Right renal cortex interstitium (tissue), 3 donors: ENCODE measurements around the gene TAF4. TPM values are rescaled to one million over a fixed set of nuclear protein-coding genes. Genes with fewer than 3 reads are reported as not detected.
A peak's percentile ranks its signal among the peaks of the same experiment; 100 is the strongest.

Experiments
- DNase-seq, 3 donors: peaks; one replicate each; pipeline ENCODE4 v3.0.0-alpha.2; 2013; ENCODE audit warnings: low read depth in 3 of 3, low spot score in 2 of 3
- polyA plus RNA-seq, 3 donors: library from polyadenylated mRNA; unstranded; fragments of 120-200 nt; gene quantifications; one replicate each; pipeline ENCODE4 v1.2.1, GENCODE V29; 2013; ENCODE audit not compliant: insufficient read length in 3 of 3

TAF4 gene
- polyA plus RNA-seq, 3 donors: 14.1 to 16.1 (median 14.8) TPM

GRCh38 chr20:62025394-62025793 is 40.3 kb downstream of the TAF4 start:
- DNase-seq: no peak

GRCh38 chr20:62023935-62024334 is 41.7 kb downstream of the TAF4 start:
- DNase-seq: no peak

DNA sequence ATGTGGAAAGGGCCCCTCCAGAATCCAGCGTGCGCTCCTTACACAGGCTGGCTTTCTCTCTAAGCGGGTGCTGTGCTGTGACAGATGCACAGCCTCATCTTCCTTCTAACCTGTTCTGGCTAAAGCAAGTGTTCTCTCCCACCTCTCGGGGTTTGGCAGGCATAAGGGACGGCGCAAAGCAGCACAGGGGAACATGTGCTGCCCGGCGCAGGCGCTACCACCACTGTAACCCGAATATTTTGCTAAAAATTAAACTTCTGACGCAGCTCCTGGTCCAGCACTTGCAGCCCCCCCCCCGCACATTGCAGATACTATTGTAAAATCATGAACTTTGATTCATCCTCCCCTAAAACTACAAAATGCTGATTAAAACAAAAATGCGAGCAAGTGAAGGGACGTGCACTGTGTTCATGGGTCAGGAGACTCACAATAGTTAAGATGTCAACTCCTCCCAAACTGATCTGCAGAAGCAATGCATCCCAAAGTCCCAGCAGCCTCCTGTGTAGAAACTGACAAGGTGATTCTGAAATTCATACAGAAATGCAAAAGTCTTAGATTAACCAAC is 43.0 kb downstream of the TAF4 start:
- DNase-seq: no peak

GRCh38 chr20:62021793-62022385 is 43.8 kb downstream of the TAF4 start:
- DNase-seq: no peak

DNA sequence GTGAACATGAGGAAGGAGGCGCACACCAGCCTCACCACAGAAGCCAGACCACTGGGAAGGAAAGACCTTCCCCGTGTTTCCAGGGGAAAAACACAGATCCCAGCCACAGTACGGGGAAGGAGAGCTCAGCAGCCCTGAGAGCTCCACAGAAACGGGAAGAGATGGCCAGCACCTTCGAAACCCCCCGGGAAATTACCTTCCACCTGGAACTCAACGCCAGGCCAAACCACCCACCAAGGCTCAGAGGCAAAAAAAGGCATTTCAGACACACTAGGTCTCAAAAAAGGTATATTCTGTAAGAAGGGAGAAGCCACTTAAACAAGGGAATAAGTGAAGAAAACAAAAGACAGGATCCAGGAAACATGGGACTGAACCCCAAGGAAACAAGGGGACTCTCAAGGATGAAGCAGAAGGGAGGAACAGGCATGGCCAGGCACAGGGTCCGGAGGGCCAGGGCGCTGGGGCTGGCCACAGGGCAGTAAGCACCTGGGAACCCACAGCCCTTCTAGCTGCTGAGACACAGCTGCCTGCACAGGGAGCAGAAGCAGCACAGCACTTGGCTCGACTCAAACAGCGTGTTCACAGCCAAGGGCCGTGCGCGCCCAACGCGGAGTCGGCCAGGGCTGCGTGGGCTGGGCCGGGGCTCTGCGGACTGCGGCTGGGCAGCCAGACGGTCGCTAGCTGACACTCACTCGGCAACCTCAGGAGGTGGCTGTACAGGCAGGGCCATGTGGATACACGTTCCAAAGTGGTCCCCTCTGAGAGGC is 44.6 kb downstream of the TAF4 start:
- DNase-seq: no peak

DNA sequence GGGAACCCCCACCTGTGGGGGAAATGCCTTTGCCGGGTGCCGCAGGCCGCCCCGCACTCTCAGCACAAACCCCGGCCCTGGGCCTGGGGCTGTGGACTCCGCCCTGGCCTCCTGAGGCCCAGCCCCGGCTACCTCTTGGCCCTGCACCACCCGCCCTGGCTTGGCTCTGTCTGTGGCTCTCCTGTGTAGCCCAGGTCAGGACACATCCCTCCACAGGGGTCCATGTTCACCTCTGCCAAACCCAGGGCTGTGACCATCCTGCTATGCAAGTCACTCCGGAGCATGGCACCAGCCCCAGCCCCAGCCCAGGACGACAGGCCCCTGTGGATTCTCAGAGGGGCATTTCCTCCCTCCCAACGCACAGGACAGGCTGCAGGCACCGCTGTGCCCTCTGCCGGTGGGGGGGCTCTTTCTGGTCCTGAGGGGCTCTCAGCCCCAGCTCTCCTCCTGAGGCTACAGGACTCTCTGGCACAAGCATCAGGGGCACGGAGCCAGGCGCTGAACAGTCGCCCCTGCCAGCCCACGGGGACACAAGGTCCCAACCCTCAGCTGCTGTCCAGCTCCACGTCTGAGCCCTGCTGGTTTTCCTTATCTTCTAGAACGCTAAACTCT is 45.7 kb downstream of the TAF4 start:
- DNase-seq: no peak

DNA sequence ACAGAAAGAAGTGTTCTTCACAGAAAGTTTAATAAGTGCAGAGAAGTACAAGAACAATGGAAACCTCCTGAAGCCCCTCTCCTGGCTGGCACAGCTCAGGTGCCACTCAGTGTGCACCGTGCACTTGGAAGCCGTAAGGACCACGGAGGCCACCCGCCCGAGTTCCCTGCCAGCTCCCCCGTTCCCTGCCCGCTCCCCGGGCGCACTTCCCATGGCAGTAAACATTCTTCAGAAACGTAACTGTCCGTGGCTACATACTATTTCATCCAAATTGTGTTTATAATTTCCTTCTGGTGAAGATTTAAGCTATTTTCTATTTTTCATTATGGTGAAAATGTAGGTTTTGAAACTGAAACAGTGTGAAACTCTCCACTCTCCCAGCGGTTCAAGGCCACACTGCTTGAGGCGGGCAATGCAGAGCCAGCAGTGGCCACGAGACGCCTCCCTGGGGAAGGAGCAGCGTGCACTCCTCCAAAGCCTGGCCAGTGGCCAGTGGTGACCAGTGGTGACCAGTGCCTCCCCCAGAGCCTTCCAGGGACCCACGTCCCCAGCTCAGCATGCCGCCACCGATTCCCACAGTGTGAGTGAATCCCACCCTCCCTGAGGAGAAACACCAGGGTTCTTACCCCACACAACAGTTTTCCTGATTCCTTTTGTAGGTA is 46.4 kb downstream of the TAF4 start:
- no peak for DNase-seq

- DNase-seq: no peak
These were observed 47.1 kb downstream of the TAF4 start for GRCh38 chr20:62018437-62019143.

DNA sequence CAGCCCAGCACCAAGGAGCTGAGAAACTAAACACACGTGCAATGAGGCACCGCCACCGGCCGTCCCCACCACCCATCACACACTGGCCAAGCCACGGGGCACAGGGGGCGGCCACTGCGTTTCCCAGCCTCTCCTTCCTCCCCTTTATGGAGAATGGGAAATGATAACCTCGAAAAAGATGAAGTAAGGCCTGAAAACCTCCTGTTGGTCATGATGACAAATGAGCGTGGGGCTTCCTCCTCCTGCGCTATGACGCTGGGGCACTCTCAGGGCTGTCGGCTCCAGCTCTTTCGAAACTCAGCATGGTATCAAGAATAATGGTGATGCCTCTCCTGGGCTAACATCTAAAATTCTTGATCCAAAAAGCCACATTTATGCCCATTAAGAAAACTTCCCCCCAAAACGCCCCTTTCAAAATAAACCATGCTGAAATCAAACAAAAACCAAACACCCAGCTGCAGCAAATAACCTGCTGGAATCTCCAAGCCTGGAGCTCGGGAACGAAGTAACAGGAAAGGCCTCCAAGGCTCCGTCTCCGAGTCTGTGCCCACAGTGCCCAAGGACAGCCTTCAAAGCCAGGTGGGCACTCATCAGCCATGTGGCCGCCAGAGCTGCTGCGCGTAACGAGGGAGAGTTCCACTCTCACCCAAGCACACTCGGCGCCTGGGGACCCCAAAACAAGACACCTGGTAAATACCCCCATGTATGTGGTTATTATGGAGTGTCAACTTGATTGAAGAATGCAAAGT is 50.0 kb downstream of the TAF4 start:
- DNase-seq: no peak

DNA sequence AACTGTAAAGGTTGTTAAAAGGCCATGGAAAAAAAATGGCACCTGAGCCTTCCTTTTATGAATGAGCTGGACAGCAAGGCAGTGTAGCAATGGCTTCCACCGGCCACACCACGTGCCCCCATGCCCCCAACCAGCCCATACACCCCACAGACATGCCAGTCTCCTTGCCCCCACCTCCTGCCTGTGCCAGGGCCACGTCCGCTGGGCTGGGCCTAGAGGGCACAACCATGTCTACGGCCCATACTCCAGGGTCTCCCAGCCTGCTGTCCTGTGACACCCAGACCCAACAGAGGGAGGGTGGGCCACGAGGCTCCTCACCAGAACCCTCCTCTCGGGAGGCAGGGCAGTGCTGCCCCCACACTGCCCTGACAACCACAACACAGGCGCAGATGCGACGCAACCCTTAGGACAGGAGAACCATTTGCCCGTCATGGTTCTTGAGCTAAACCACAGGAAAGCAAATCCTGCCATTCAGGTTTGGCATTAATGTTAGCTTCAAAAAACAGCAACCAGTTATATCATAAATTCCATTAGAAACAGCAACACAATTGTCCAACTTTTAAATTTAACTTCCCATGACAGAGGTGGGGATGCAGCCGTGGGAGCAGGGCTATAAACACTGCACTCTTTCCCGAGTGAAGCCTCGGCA is 50.7 kb downstream of the TAF4 start:
- peak in 1 of 3 donors; percentile 13 for DNase-seq

DNA sequence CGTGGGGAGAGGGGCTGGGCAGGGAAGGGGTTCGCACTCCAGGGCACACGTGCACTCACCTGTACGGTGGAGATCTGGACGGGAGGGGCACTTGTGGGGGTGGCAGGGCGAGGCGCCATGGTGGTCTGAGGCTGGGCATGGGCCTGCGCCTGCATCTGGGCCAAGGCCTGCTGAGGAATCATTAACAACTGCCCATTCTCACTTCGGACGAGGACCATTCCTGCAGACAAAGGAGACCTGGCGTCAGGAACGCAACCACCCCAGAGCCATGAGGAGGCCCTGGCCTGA is 51.2 kb downstream of the TAF4 start:
- DNase-seq: no peak

- DNase-seq: no peak
These were observed 53.0 kb downstream of the TAF4 start for GRCh38 chr20:62012631-62013030.

DNA sequence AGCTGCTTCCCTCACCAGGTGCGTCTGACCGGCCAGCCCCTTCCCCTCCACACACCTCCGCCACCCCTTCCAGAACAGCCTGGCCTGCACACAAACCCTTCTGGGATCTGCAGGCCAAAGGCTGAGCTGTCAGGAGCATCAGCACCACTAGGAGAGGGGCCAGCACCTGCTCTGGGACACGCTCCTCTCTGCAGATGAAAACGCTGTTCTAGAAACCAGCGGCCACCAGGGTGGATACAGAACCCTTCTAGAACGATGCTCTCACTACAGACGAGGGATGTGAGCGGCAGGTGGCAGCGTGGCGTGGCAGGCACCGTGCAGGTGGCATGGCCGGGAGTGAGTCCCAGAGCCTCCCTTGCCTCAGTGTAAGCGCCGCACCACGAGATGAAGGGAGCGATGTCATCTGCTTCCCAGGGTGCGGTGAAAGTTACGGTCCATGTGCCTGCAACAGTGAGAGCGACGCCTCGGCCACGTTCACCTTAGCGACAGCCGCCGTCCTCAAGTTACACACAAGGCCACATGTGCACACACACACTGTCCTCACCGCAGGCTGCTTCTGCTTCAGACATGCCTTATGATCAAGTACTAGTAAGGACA is 53.6 kb downstream of the TAF4 start:
- DNase-seq: no peak

DNA sequence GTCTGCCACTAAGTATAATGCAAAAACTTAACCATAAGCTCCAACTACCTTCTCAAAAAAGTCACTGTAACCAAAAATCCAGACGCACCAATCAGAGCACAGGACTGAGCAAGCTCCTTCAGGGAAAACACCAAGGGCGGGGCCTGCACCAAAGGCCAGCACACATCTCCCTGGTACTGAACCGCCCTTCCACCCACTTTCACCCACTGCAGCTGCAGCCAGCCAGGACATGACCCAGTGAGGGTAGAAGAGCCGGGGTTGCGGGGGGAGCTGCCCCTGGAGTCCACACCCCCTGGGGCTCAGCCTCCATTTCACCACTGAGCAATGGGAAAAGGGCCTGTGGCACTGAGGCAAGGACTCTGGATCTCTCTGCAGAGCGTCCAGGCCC is 54.3 kb downstream of the TAF4 start:
- DNase-seq: no peak

DNA sequence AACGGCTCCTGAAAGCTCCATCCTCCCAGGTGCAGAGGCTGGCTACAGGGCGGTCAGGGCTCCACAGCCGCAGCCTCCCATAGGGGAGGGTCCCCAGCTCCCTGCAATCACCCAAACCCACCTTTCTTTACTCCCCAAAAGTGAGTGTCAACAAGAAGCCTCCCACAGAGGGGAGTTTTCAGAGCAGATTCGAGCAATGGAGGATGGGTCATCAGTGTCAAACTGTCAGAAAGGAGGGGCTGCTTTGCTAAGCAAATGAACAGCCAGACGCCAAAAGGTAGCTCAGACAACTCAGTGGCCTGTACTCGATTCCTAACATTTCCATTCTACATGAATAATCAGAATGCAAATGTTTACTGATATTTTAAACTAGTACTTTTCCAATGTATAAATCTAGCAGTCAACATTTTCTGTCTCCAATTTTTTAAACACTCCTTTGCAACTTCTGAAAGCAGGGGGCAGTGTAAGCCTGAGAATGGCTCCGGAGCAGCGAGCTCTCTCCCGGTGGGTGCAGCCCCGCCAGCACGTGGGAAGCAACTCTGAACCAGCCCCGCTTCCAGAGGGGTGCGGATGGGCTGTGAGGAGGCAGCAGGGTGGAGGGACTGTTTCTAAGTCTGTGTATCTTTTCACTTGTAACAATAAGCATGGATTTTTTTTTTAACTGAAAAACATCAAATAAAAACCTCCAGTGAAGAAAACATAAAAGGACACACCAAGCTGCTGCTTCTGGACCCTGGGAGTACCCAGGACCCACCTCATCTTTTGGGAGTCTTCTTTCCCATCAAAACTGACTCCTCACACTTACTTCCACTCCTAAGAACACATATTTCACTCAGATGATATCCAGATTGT is 54.9 kb downstream of the TAF4 start:
- peak in 1 of 3 donors; percentile 19 for DNase-seq

DNA sequence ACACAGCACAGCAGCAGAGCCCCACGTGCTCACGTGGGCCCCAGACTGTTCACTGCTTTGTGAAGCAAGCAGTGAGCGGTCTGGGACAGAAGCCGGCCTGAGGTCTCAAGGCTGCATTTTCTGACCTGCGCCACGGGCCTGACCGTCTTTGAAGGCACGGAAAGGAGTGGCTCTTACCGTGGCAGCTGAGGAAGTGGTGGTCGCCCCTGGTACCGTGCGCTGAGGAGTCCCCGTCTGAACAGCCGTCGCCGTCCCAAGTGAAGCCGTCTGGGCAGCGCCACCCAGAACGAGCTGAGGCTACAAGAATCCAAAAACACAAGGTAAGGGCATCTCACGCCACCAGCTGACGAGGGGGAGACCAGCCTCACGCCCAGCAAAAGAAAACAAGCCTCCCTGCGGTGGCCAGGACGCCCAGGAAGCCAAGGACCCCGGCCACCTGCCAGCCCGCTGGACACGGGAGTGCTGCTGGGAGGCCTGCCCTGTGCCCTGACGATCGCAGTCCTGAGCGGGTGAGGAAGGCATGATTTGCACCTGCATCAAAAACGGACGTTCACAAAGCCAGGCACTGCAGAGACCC is 55.7 kb downstream of the TAF4 start:
- no peak for DNase-seq

DNA sequence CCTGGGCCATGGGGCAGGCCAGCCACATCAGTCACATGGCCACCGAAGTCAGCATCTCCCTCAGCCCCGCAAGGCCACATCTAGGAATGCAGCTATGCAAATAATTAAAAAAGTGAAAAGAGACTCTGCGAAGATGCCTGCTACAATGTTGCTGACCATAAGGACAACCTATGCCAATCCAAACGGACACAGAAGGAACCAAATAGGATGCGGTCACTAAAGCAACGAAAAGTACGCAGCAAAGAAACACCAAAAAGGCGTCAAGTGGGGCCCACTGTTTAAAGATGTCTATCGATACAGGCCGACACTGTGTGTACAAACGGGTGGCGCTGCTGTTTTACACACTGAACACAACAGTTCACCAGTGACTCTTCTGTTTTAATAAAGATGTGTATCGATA is 56.4 kb downstream of the TAF4 start:
- DNase-seq: no peak

GRCh38 chr20:62008643-62009183 is 57.0 kb downstream of the TAF4 start:
- no peak for DNase-seq
